ENCODE data around the gene P2RX5.

Gene P2RX5

DNA sequence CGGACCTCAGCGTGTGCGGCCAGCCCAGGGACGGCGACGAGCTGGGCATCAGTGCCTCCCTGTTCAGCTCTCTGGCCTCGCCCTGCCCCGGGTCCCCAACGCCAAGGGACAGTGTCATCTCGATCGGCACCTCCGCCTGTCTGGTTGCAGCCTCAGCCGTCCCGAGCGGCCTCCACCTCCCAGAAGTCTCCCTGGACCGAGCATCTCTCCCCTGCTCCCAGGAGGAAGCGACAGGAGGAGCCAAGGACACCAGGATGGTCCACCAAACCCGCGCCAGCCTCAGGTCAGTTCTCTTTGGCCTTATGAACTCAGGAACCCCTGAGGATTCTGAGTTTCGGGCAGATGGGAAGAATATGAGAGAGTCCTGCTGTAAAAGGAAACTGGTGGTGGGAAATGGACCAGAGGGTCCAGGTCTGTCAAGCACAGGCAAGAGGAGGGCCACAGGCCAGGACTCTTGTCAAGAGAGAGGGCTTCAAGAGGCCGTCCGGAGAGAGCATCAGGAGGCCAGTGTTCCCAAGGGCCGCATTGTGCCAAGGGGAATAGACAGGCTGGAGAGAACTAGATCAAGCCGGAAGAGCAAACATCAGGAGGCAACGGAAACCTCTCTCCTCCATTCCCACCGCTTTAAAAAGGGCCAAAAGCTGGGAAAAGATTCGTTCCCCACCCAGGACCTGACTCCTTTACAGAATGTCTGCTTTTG, 28.6 kb upstream of the P2RX5 start:
- Histone ChIP-seq H3K4me2 (ENCODE audit: low read depth, low read length, poor library complexity, severe bottlenecking) (peak overlapping the region; percentile 97), H2AFZ (ENCODE audit: low read length) (peak overlapping the region; percentile 88; the same call in 1 of the 2 replicates), H3K36me3 (ENCODE audit: insufficient read depth, low read length) (no peaks in the 10 kb centered on the region; the same call in 1 of the 2 replicates), H3K79me2 (ENCODE audit: insufficient read depth, low read length) (peaks cover 81% of the 10 kb centered on the region), H3K27me3 (ENCODE audit: insufficient read depth, low read length, poor library complexity, severe bottlenecking) (no peaks in the 10 kb centered on the region), H3K9me3 (ENCODE audit: insufficient read depth, low read depth, low read length) (no peaks in the 10 kb centered on the region), H3K9me2 (replicated peaks; ENCODE audit: low read depth, low read length) (no peaks in the 10 kb centered on the region), H3K4me1 (ENCODE audit: insufficient read depth, low read length, poor library complexity, severe bottlenecking) (peaks cover 60% of the 10 kb centered on the region), H3K4me3 (ENCODE audit: low read length, poor library complexity, severe bottlenecking) (peak overlapping the region; percentile 95), H3K9ac (ENCODE audit: low read depth, low read length, poor library complexity, severe bottlenecking) (peak overlapping the region; percentile 95), H3F3A (ENCODE audit: low read depth) (no peaks in the 10 kb centered on the region), H4K20me1 (ENCODE audit: insufficient read depth, low read length, poor library complexity, severe bottlenecking) (peaks cover 19% of the 10 kb centered on the region)
- TF ChIP-seq EZH2phosphoT487 (IDR thresholded peaks at IDR 0.05; ENCODE audit: borderline replicate concordance): no peak
- TF ChIP-seq, protein P1, sequence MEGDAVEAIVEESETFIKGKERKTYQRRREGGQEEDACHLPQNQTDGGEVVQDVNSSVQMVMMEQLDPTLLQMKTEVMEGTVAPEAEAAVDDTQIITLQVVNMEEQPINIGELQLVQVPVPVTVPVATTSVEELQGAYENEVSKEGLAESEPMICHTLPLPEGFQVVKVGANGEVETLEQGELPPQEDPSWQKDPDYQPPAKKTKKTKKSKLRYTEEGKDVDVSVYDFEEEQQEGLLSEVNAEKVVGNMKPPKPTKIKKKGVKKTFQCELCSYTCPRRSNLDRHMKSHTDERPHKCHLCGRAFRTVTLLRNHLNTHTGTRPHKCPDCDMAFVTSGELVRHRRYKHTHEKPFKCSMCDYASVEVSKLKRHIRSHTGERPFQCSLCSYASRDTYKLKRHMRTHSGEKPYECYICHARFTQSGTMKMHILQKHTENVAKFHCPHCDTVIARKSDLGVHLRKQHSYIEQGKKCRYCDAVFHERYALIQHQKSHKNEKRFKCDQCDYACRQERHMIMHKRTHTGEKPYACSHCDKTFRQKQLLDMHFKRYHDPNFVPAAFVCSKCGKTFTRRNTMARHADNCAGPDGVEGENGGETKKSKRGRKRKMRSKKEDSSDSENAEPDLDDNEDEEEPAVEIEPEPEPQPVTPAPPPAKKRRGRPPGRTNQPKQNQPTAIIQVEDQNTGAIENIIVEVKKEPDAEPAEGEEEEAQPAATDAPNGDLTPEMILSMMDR (conservative IDR thresholded peaks at IDR 0.05; ENCODE audit: low read length): no peak

DNA sequence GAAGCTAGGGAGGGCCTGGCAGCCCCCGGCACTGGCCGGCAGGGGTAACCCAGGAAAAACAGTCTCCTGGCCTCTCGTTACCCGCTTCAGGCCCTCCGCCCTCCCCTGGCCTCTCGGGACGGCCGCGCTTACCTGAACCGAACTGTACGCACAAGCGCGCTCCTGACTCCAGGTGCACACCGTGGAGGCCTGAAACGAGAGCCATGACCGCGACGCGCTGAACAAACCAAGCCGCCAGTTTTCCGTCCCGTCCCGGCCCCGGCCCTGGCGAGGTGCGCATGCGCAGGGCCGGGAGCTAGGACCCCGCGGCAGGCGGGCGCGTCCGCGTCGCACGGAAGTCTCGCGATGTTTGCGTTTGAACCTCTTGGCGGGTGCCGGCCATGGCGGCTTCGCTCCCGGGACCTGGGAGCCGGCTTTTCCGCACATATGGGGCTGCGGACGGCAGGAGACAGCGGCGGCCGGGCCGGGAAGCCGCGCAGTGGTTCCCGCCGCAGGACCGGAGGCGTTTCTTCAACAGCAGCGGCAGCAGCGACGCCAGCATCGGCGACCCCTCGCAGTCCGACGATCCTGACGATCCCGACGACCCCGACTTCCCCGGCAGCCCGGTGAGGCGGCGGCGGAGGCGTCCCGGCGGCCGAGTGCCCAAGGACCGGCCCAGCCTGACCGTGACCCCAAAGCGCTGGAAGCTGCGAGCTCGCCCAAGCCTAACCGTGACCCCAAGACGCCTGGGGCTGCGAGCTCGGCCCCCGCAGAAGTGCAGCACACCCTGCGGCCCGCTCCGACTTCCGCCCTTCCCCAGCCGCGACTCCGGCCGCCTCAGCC, 27.8 kb upstream of the P2RX5 start, which contains the start of gene HASPIN:
TSS of gene HASPIN (plus strand) at position 348 of the 822 bp plus-strand sequence. CDS start at position 381, 33 bp downstream.
- TF ChIP-seq, protein P1 (conservative IDR thresholded peaks at IDR 0.05; ENCODE audit: low read length): no peak
- TF ChIP-seq EZH2phosphoT487 (IDR thresholded peaks at IDR 0.05; ENCODE audit: borderline replicate concordance): no peak
- Histone ChIP-seq H3K9me2 (replicated peaks; ENCODE audit: low read depth, low read length) (no peaks in the 10 kb centered on the region), H3K9me3 (ENCODE audit: insufficient read depth, low read depth, low read length) (no peaks in the 10 kb centered on the region), H4K20me1 (ENCODE audit: insufficient read depth, low read length, poor library complexity, severe bottlenecking) (peaks cover 19% of the 10 kb centered on the region), H3K4me3 (ENCODE audit: low read length, poor library complexity, severe bottlenecking) (peak within 1 kb of the TSS; percentile 95), H3K4me1 (ENCODE audit: insufficient read depth, low read length, poor library complexity, severe bottlenecking) (peaks cover 63% of the 10 kb centered on the region), H3K27me3 (ENCODE audit: insufficient read depth, low read length, poor library complexity, severe bottlenecking) (no peaks in the 10 kb centered on the region), H3K4me2 (ENCODE audit: low read depth, low read length, poor library complexity, severe bottlenecking) (peak within 1 kb of the TSS; percentile 97), H3K36me3 (ENCODE audit: insufficient read depth, low read length) (no peaks in the 10 kb centered on the region; the same call in 1 of the 2 replicates), H3K9ac (ENCODE audit: low read depth, low read length, poor library complexity, severe bottlenecking) (peak within 1 kb of the TSS; percentile 95), H2AFZ (ENCODE audit: low read length) (peak within 1 kb of the TSS; percentile 88), H3K79me2 (ENCODE audit: insufficient read depth, low read length) (peaks cover 76% of the 10 kb centered on the region), H3F3A (ENCODE audit: low read depth) (no peaks in the 10 kb centered on the region)

DNA sequence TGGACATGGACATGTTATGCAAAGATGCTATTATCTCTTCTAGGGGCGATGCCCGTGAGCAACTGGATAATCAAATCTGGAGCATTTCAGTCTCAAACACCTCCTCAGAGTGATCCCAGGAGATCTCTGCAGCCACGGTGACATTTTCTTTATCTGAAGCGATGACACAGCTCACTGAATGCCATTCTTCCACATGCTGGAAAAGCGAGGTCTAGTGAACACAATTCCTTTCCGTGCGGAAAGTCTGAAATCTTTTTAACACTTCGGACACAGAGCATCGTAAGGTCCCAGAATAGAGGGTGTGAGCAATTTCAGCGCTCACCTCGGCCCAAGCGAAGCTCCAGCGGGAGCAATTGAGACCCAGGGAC, 27.2 kb upstream of the P2RX5 start:
- Histone ChIP-seq H3K36me3 (ENCODE audit: insufficient read depth, low read length) (no peaks in the 10 kb centered on the region; the same call in 1 of the 2 replicates), H3K4me3 (ENCODE audit: low read length, poor library complexity, severe bottlenecking) (peak overlapping the region; percentile 95), H3K9ac (ENCODE audit: low read depth, low read length, poor library complexity, severe bottlenecking) (peak overlapping the region; percentile 95), H3K4me2 (ENCODE audit: low read depth, low read length, poor library complexity, severe bottlenecking) (peak overlapping the region; percentile 88), H3K9me3 (ENCODE audit: insufficient read depth, low read depth, low read length) (no peaks in the 10 kb centered on the region), H2AFZ (ENCODE audit: low read length) (peak overlapping the region; percentile 84), H3K79me2 (ENCODE audit: insufficient read depth, low read length) (peaks cover 81% of the 10 kb centered on the region), H3K27me3 (ENCODE audit: insufficient read depth, low read length, poor library complexity, severe bottlenecking) (no peaks in the 10 kb centered on the region), H3K4me1 (ENCODE audit: insufficient read depth, low read length, poor library complexity, severe bottlenecking) (peaks cover 69% of the 10 kb centered on the region), H3K9me2 (replicated peaks; ENCODE audit: low read depth, low read length) (no peaks in the 10 kb centered on the region), H3F3A (ENCODE audit: low read depth) (no peaks in the 10 kb centered on the region), H4K20me1 (ENCODE audit: insufficient read depth, low read length, poor library complexity, severe bottlenecking) (peaks cover 19% of the 10 kb centered on the region)
- TF ChIP-seq EZH2phosphoT487 (IDR thresholded peaks at IDR 0.05; ENCODE audit: borderline replicate concordance): no peak
- TF ChIP-seq, protein P1 (conservative IDR thresholded peaks at IDR 0.05; ENCODE audit: low read length): no peak

All from Loucy (cell line).